AG08395 (cell line): ENCODE measurements around the gene PCSK1.
A peak's percentile ranks its signal among the peaks of the same experiment; 100 is the strongest.
"Not testable (repeated sequence)": the region's sequence is repeated elsewhere in the genome, so short reads cannot be mapped to it uniquely, and the experiment has no call there.

Source experiments
- DNase-seq: peaks from one replicate; pipeline ENCODE4 v3.0.0; 2012; ENCODE audit warnings: mixed read lengths, low spot score

PCSK1 gene

DNA sequence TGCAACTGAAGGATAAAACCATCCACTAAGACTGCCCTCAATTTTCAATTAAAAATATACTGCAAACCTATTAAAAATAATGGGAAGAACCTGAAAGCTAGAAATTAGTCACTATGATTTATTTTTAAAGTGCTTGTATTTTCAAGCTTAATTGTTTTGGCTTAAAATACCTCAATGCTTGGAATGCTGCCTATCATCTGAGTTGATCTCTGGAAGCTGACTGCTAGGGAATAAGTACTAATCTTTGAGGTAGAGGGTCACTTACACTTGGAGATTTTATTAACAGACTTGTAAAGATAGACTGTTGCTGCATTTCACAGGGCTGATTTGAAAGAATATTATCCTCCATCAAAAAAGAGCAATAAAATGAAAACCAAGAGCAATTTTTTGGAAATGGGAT lies 6.2 kb downstream of the PCSK1 start:
- no peak for DNase-seq

DNA sequence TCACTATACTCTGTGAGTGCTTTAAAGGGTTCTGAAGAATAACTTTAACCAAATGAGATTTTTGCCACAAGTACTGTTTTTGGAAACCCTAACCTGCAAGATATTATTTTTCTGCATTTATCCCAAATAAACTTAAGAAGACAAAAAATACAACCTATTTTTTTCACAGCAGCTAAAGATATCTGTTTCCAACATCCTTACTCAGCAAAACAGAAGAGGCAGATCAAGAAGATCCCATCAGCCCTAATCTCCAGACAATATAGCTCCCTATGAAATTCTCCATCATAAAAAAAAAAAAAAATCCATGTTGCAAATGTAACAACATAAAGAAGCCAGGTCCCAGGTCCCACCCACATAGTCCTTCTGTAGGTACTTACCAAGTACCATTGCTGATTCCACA lies 7.6 kb downstream of the PCSK1 start:
- no peak for DNase-seq

DNA sequence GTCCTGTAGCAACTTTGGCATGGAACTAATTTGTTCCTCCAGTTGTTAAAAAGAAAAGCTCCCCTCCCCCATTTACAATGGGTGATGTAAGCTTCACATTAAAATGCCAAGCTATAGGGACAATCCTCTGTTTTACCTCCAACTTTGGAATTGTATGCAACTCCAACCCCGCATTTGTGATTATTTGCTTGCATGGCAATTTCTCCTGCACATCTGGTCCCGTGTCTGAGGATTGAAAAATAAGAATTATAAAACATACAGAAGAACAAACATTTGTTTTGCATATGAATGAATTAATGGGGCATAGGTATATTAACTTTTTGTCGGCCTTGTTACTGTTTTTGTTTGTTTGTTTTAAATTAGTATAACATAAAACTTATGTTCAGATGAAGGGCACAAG lies 17.2 kb downstream of the PCSK1 start:
- DNase-seq: no peak

DNA sequence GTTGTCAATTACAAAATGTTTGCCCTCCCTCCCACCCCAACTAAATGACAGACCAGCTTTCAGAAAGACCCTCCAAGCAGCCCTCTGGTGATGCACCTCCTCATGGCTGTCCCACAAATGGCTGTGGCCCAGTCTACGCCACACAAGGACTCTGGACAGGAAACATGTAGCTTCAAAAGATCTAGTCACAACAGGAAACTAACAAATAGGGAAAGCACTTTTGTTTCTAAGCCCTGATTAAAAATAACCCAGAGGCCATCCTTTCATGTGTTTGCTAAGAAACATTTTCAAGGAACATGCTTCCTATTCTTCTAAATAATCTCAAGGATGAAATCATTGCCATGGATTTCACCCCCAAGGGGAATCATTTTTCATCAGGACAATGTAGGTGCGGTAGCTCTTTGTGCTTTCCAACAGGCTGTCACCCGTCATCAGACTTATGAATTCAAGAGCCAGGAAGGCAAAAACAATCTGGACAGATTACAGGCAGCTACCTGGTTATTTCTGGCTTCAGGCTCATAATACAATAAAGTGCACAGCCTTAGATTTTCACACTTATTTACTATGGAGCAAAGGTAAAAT lies 20.1 kb downstream of the PCSK1 start:
- no peak for DNase-seq

DNA sequence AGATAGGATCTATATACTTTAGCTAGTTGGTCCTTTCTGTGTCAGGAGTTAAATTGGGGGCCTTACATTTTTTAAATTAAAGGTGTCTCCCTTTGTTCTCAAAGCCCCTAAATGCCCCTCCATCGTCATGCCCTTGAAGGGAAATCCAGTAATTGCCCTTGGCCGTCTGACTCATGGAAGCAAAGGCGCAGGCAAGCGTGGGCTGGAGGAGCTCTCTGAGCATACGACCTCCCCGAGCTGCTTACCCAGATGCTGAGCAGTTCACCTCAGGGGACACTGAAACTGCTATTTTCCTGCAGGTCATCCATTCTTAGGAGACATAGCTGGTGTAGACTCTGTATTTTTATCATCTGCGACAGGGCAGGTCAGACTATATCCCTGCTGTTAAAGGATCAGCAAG lies 23.0 kb downstream of the PCSK1 start:
- no peak for DNase-seq

DNA sequence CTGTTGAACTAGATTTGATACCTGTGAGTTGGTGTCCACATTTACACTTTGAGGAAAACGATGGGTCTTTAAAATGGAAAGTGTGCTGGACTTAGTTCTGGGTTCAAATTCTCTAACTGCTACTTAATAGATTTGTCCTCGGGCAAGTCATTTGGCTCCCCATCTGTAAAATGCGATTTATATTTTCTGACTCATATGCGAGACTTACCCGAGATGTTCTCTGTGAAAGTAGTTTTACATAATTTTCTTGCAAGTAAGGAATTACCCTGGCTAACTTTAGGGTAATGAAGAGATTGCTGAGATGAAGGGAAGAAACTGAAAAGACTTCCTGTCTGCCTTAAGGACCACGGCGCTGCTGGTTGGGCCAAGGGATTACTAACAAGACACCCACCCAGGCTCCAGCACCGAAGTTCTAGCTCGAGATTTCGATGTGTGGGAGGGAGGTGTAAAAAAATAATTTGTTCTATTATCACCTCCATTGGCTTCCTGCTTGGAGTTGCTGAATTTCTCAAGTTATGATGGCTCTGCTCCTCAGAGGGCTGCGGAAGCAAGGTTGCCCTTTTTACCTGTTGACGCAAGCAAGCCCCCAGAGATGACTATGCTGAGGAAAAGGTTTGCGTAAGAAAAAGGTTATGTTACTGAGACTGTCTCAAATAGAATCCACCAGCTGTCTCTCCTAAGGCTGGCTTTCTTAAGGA lies 24.1 kb downstream of the PCSK1 start:
- no peak for DNase-seq

DNA sequence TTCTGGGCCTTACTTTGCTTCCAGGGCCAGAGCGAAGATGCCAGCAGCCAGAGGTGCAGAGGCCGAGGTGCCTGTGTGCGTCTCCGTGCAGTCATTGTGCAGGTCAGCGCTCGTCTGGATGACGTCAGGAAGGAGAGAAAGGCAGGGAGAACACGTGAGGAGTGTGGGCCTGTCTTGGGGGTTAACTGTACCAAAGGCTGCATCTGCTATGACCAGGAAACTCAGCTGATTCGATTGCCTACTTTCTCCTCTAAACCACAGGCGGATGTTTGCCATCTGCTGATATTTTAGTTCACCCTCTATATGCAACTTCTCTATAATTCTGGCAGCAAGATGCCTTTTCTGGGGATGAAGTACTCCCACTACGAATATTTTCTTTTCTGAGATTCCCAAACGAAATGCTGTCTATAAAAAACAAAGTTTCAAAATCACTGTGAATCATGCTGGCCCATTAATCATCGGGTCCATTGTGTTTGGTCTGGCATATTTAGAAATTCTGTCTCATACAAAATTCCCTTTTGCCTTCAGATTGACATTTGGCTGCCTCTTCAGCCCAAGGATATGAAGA lies 24.8 kb downstream of the PCSK1 start:
- peak; percentile 46 for DNase-seq

DNA sequence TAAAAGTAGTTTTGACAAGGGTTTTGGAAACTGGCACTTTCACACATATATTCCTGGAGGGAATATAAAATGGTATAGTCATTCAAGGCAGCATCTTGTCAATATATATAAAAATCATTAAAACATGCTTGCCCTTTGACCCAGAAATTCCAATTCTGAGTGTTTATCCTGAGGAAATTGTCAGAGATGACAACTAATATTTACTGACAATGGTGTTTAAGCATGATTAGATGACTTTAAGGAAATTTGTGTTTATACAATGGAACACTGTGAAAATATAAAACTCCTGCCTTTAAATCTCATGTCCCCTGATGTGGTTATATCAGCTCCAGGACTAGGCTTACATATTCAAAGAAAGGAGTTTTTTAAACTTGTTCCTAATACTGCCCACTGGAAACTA lies 25.6 kb downstream of the PCSK1 start:
- no peak for DNase-seq

DNA sequence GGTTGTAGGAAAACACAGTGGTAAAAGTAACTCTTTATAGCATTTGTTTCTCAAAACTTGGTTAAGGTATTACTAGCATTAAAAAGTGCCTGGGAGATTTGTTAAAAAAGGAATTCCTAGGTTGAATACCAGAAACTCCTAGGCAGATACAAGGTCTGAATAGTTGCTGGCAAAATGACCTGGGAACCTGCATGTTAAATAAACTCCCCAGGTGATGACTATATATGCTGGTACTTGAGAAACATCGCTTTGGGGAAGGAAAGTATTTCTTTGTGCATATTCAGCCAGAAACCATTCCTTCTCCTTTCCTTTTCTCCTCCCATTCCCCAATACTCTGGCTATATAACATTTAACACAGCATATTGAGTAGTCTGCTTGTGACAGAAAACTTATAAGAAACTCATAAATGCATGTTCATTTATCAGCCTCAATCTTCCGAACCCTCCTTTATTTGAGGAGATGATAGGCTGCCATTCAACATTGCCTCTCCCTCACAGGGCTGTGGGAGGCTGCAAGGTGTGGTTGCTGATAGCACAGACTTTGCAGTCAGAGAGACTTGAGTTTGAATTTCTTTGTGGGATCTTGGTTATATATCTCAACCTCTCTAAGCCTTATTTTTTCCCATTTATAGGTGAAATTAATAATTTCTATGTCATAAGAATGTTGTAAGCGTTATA lies 28.7 kb downstream of the PCSK1 start:
- no peak for DNase-seq

DNA sequence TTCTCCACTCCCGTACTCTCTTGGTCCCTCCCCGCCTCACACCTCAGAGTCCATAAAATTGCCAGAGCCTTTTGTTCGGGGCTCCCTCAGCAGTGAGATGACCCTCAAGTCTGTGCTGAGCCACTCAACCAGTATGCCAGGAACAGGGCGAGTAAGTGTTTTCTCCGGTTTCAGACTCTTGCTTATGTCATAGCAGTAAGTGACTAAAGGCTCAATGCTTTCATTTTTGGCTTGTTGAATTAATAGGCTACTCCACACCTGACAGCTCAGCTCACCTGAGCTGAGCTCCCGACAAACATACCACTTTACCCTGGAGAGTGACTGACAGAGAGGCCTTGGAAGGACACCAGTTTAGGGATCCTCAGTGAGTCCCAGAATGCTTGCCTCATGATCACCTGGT lies 30.5 kb downstream of the PCSK1 start:
- DNase-seq: no peak

DNA sequence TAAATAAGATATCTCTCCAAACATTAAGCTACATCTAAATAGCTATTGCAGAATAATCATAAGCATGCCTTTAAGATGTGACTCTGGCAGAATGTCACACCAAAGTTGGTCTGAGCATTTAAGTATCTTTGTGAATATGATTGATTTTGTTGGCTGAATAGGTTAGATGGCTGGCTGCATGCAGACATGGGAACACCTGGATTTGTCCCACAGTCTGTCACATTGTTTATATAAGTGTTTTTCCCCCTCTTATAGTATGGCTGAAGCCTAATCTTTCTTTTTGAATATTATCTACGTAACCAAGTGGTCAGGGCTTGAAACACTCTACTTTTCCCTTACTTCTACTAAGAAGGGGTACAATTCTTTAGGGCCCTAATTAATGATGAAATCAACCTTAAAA lies 36.2 kb downstream of the PCSK1 start:
- DNase-seq: no peak

DNA sequence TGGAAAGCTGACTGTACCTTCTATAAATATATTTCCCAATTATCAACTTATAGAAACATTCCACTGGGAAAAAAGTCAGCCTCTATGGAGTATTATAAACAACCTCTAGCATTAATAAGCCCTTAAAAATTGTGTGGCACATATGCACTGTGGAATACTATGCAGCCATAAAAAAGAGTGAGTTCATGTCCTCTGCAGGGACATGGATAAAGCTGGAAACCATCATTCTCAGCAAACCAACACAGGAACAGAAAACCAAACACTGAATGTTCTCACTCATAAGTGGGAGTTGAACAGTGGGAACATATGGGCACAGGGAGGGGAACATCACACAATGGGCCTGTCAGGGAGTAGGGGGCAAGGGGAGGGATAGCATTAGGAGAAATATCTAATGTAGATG lies 37.8 kb downstream of the PCSK1 start:
- not testable (repeated sequence) for DNase-seq

DNA sequence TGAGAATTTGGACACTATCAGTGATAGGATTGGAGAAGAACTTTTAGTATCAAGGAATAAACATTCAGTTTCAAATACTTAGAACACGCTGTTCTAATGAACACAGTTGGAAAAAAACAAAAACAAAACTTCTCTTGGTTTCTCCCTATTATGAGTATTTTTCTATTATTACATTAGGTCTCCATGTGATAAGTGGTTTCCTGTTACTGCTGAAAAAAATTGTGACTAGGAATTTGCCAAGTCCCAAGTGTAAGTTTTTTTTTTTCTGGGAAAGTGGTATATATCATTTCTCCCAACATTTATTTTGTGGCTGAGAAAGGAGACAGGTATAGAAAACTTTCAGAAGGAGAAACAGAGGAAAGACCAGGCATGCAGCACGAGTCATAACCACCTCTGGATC lies 41.1 kb downstream of the PCSK1 start:
- no peak for DNase-seq

DNA sequence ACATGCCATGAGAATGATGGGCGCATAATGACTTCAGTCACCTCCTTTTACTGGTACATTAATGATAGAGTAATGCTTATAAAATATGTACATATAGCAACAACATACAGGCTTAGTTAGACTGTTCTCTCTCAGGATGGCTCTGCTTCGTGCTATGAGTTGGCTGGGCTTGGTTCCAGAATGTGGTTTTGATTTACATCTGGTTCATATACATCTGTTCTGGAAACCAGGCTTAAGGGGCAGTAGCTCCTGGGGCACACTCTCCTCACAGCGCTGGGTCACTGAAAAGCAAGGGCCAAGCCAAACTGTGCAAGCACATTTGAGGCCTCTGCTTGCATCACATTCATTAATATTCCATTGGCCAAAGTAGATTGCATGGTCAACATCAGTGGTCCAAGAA lies 44.9 kb downstream of the PCSK1 start:
- no peak for DNase-seq

DNA sequence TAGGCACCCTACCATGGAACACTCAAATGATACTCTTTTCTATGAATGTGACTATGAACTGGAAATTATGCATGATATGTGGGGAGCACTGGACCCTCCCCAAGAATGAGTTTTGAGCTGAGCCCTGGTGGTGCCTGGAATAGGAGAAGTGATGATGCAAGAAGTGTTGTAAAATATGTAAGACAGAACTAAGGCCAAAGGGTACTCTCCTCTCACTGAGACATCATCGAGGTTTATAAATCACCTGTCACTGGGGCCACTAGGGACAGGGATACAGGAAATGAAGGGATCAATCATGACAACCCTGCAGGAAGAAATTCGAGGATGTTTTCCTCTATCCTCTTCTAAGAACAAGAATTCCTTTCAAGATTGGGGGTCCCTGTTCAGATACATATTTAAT lies 45.4 kb downstream of the PCSK1 start:
- DNase-seq: no peak

DNA sequence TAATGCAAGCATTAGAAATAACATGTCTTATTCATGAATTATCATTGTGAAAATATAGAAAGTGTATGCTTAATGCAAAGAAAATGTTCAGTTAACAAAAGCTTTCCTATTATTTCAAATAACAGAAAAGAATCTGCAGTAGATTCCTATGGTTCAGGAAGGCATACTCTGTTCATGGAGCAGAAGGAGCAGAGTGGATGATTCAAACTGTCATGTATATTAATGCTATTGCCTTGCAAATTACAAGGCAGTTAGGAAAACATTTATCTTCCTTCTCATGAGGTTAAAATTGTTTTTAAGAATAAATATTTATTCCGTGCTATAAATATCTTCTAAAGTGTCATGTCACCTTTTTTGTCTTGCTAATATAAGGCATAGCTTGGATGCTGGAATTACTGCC lies 47.5 kb downstream of the PCSK1 start:
- DNase-seq: no peak

DNA sequence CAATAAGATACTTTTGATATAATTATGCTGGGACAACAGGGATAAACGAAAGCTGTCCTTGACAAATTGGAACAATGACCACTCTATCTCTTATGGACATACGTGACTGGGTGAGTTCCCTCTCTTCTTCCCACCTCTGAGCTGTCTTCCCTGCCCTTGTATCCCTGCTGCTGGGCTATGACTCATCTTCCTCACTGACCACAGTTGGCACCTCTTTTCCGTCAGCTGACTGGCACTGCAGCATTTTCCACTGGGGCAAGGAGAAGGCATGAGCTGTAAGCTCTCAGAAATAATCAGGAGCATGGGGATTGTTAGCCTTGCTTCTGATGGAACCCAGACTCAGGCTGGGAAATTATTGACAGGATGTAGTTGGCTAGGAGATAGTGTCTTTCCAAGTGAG lies 48.7 kb downstream of the PCSK1 start:
- peak; percentile 88 for DNase-seq

DNA sequence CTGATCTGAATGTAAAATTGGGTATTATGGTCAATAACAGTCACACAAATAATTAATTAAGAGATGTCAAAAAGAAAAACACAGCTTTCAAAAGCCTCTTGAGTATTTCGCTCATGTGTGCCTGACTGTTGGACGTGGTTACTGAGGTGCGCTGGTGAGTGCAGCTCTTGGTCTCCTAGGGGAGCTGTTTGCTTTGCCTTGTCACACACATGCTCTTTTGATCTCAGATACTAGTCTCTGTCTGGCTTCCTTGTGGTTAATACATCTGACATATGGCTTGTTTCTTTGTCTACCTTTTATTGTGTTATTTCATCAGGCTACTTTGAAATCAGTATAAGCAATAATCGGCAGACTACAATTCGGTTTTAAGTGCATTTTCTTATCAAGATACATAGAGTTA lies 51.5 kb downstream of the PCSK1 start:
- DNase-seq: no peak

DNA sequence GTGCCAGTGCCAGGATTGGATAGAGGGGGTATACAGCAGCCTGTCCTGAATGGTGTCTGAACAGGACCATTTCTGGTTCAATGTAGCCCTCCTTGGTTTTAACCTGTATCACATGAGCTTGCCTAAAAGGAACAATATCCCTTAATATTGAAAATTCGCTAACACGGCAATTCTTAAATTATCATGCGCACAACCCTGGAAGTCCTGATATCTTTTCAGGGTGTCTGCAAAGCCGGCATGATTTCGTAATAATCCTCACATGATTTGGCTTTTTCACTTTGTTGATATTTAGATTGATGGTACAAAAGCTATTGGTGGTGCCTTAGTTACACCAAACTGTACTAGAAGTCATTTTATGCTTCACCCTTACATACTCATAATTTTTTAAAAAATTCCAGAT lies 53.2 kb downstream of the PCSK1 start:
- no peak for DNase-seq

DNA sequence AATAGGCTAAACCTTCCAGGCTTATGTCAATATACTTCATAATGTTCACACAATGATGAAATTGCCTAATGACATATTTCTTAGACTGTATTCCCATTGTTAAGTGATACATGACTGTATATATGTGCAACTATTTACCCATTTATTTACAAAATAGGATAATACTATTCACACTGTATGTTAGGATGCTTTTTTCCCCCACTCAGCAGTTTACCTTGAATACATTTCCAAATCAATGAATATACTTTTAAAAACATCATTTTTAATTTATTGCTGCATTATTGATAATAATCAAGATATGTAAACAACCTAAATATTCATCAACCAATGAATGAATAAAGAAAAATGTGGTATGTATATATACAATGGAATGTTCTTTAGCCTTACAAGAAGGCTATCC lies 55.5 kb downstream of the PCSK1 start:
- DNase-seq: no peak

DNA sequence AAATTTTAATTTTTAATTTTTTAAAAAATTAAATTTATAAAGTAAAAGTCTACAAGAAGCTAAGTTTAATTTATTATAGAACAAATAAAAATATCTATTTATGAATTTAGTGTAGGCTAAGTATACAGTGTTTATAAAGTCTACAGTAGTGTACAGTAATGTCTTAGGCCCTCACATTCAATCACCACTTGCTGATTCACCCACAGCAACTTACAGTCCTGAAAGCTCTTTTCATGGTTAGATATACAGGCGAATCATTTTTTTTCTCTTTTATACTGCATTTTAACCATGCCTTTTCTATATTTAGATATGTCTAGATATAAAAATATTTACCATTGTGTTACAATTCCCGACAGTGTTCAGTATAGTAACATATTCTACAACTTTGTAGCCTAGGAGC lies 55.9 kb downstream of the PCSK1 start:
- no peak for DNase-seq

DNA sequence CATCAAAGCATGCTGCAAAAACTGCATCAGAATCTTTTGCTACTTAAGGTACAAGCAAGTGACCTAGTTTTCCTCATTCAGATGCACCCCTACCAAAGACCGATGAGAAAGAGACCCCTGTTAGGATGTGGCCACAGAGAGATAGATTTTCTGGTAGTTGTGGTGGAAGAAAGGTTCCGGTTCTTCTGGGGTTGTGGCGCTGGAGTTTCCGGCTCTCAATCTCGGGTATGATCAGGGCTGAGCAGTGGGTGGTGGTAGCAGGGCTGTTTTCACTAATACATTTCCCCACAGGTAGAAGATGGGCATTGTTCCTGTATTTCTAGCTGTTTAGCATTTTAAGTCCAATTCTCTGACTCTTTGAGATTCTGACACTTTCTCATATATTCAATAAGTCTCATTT lies 58.4 kb downstream of the PCSK1 start:
- no peak for DNase-seq

DNA sequence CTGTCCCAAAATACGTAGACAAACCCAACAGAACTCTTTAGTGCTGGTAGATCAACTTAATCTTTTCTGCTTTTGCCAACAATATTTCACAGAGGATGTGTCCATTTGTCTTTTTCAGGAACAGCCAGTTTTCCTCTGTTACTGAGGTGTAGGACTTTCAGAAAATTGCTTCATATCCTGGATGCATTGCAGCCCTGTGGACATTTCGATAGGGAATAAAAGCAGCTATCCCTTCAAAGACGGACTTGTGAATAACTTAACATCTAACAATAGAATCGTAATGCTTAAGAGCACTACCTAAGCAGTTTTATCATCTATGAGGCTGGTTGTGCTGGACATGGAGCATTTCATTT lies 59.7 kb downstream of the PCSK1 start:
- no peak for DNase-seq
